ENCODE results near the gene DUSP9. TPM values are rescaled to one million over a fixed set of nuclear protein-coding genes. Genes with fewer than 3 reads are reported as not detected.

DUSP9 gene
- total and polyA plus RNA-seq, 10 of the 15 experiments (the other 5 are each of a cell fraction or from before 2014, with no cell fraction given) = 0.10 TPM; not detected in 9

DNA sequence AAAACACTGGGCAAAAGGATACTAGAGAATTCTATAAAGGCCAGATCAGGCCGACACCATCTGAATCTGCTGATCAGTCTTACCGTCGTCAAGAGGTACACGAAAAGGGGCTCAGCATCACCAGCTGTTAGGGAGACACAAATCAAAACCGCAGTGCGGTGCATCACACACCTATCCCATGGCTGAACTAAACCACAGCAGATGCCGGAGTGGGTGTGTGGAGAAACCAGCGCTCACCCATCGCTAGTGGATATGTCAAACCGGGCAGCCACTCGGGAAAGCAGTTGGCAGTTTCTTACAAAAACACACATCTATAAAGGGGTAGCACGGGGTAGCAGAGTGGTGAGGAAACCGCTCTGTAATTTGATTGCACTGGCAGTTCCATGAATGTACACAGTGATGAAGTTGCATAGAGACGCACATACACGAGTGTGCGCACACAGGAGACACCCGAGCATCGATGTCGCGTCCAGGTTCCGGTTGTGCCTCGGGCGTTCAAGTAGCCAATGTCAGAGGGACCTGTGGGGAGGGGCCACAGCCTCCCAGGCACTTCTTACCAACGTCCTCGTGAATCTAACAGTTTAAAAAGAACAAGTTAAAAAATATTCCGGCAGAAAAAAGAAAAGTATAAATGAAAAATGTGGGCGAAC, 24.9 kb upstream of the DUSP9 start:
- Histone ChIP-seq H4K20me1 (ENCODE audit: control insufficient read depth, insufficient read depth) (no peaks in the 10 kb centered on the region), H3K4me3 (no peak overlapping the region), H3K79me2 (ENCODE audit: control insufficient read depth, insufficient read depth, low read length) (no peaks in the 10 kb centered on the region), H3K36me3 (ENCODE audit: control insufficient read depth in 2 of 2, insufficient read depth in 2 of 2, low read length in 1 of 2) (no peaks in the 10 kb centered on the region), H3K27ac (ENCODE audit: control insufficient read depth, insufficient read depth) (no peak overlapping the region), H2AFZ (ENCODE audit: control insufficient read depth, low read depth, low read length) (no peak overlapping the region), H3K9me3 (replicated peaks; ENCODE audit: control insufficient read depth, insufficient read depth, low read length) (no peaks in the 10 kb centered on the region; the same call in 2 of the 3 replicates), H3K27me3 (replicated peaks in 1 of 2; ENCODE audit: control insufficient read depth in 2 of 2, insufficient read depth in 2 of 2, low read length in 1 of 2) (no peaks in the 10 kb centered on the region; a peak in 3 of 4 replicates), H3K4me1 (ENCODE audit: control insufficient read depth, insufficient read depth, low read length) (no peaks in the 10 kb centered on the region), H3K4me2 (ENCODE audit: control insufficient read depth, insufficient read depth) (no peak overlapping the region), H3K9ac (ENCODE audit: control insufficient read depth, insufficient read depth, low read length) (no peak overlapping the region)
- ChIA-PET SMC1A (ENCODE audit: uncharacterized antibody, unreplicated experiment) (no interaction called here), RAD21 (ENCODE audit: unreplicated experiment) (no interaction called here), CTCF (no interaction called here), POLR2A (no interaction called here)
- FAIRE-seq (no peak), DNase-seq (ENCODE audit: low read depth, low spot score) (no peak), ATAC-seq (no peak)
- intact Hi-C loops (cut with micrococcal nuclease; ENCODE audit: unreplicated experiment) = no loop called here
- in situ Hi-C loops (cut with MboI) = no loop called here
- TF ChIP-seq ESRRA (IDR thresholded peaks at IDR 0.05; ENCODE audit: low read length) = no peak
- no peak for TF ChIP-seq CREB1 (IDR thresholded peaks at IDR 0.05; ENCODE audit: low read depth)
- no peak for TF ChIP-seq EP300 (IDR thresholded peaks at IDR 0.05; ENCODE audit: borderline replicate concordance in 1 of 2, control insufficient read depth in 1 of 2, low read depth in 2 of 2, low read length in 2 of 2)
- TF ChIP-seq TAF1 (IDR thresholded peaks at IDR 0.05; ENCODE audit: borderline replicate concordance, low read depth, low read length) = no peak
- TF ChIP-seq SMARCA5 (IDR thresholded peaks at IDR 0.05) = no peak
- TF ChIP-seq, protein P1, sequence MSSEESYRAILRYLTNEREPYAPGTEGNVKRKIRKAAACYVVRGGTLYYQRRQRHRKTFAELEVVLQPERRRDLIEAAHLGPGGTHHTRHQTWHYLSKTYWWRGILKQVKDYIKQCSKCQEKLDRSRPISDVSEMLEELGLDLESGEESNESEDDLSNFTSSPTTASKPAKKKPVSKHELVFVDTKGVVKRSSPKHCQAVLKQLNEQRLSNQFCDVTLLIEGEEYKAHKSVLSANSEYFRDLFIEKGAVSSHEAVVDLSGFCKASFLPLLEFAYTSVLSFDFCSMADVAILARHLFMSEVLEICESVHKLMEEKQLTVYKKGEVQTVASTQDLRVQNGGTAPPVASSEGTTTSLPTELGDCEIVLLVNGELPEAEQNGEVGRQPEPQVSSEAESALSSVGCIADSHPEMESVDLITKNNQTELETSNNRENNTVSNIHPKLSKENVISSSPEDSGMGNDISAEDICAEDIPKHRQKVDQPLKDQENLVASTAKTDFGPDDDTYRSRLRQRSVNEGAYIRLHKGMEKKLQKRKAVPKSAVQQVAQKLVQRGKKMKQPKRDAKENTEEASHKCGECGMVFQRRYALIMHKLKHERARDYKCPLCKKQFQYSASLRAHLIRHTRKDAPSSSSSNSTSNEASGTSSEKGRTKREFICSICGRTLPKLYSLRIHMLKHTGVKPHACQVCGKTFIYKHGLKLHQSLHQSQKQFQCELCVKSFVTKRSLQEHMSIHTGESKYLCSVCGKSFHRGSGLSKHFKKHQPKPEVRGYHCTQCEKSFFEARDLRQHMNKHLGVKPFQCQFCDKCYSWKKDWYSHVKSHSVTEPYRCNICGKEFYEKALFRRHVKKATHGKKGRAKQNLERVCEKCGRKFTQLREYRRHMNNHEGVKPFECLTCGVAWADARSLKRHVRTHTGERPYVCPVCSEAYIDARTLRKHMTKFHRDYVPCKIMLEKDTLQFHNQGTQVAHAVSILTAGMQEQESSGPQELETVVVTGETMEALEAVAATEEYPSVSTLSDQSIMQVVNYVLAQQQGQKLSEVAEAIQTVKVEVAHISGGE (CRISPR knock-in tag; IDR thresholded peaks at IDR 0.05) = no peak
- no peak for TF ChIP-seq SMAD1 (IDR thresholded peaks at IDR 0.05; ENCODE audit: low read depth, partially characterized antibody)
- TF ChIP-seq, protein P2, sequence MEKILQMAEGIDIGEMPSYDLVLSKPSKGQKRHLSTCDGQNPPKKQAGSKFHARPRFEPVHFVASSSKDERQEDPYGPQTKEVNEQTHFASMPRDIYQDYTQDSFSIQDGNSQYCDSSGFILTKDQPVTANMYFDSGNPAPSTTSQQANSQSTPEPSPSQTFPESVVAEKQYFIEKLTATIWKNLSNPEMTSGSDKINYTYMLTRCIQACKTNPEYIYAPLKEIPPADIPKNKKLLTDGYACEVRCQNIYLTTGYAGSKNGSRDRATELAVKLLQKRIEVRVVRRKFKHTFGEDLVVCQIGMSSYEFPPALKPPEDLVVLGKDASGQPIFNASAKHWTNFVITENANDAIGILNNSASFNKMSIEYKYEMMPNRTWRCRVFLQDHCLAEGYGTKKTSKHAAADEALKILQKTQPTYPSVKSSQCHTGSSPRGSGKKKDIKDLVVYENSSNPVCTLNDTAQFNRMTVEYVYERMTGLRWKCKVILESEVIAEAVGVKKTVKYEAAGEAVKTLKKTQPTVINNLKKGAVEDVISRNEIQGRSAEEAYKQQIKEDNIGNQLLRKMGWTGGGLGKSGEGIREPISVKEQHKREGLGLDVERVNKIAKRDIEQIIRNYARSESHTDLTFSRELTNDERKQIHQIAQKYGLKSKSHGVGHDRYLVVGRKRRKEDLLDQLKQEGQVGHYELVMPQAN (conservative IDR thresholded peaks at IDR 0.05) = no peak
- TF ChIP-seq TBL1XR1 (IDR thresholded peaks at IDR 0.05; ENCODE audit: low read depth, low read length) = no peak
- TF ChIP-seq POLR2AphosphoS2 (IDR thresholded peaks at IDR 0.05; ENCODE audit: low read depth, low read length) = no peak
- TF ChIP-seq, protein P3, sequence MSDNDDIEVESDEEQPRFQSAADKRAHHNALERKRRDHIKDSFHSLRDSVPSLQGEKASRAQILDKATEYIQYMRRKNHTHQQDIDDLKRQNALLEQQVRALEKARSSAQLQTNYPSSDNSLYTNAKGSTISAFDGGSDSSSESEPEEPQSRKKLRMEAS (IDR thresholded peaks at IDR 0.05; ENCODE audit: low read depth, low read length) = no peak
- TF ChIP-seq LARP7 (IDR thresholded peaks at IDR 0.05) = no peak
- TF ChIP-seq RCOR1 (conservative IDR thresholded peaks at IDR 0.05; ENCODE audit: low read depth, low read length) = no peak
- 61% methylated on average over 27 of the region's 27 CpGs for WGBS (ENCODE audit: insufficient coverage, insufficient replicate concordance, low lambda C conversion rate, missing lambda C conversion rate)
- BruUV-seq (replicated peaks) = no TSS peak

Data from GM12878 (cell line).